ENCODE measurements around the gene ARL6IP1.
"Not testable (repeated sequence)": the region's sequence is repeated elsewhere in the genome, so short reads cannot be mapped to it uniquely, and the experiment has no call there.

- not testable (repeated sequence) for TF ChIP-seq POLR2A, CTCF (IDR thresholded peaks at IDR 0.05)
Observed at GRCh38 chr16:18762713-18763112, 38.6 kb downstream of the ARL6IP1 start.

Measured in right lobe of liver (tissue), 4 donors.